Vagina (tissue), 2 donors: ENCODE measurements around the gene CYP27C1.

Source experiments
- POLR2AphosphoS5 ChIP-seq, 2 donors: sonication (generic); formaldehyde crosslinking; IDR thresholded peaks; one replicate each; pipeline ENCODE4 v1.9.0; 2017; ENCODE audit warnings: antibody characterized with exemption in 2 of 2, mild to moderate bottlenecking in 2 of 2, low read depth in 1 of 2; ENCODE audit not compliant: insufficient read depth in 1 of 2
- TF ChIP-seq, protein P1 (sequence below), 3 experiments: fragments of 450-650 bp in 2 of 3; fragments of 200-600 bp in 1 of 3; sonication (generic) in 1 of 3; IDR thresholded peaks; one replicate each; pipeline ENCODE4 v1.5.1; 2017 to 2019; ENCODE audit warnings: antibody characterized with exemption in 3 of 3, mild to moderate bottlenecking in 2 of 3, moderate library complexity in 2 of 3

DNA sequence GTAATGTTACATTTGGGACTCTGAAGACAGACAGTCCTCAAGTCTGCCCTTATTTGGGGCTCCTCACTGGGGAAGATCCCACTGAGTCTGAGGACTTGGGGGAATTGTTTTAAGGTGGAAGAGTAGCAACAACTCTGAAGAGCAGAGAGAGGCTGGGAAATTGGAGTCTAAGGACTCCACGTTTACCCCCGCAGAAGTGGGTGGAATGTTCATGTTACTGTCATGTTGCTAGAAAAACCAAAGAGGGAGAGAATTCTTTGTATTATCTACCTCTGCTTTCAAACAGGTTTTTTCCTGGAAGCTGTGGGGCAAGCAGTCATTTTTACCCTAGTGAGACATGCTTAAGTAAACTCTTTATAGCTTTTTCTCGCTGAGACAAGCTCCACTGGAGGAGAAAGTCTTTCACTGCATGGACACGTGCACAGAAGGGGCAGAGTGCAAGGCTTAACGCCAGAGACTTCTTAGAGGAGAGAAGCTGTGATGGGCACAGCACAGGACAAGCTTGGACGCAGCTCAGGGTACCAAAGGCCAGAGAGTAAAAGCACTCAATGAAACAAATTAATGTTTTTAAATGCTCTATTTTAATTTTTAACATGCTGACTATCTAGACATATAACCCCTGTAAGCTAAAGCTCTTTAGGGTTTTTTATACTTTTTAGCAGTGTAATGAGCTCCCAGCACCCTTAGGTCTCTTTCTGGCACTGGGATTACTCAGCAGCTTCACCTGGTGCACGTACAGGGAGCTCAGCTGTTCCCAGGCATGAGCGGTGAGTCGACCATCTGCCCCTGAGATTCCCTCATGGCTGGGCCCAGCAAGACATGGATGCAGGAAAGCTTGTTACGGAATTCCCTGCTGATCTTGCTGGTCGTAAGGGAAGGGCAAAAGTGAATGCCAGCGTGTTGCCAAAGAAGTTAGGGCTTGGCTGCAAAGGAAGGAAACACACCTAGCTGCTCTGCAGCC is 58.6 kb downstream of the CYP27C1 start:
- TF ChIP-seq, protein P1, sequence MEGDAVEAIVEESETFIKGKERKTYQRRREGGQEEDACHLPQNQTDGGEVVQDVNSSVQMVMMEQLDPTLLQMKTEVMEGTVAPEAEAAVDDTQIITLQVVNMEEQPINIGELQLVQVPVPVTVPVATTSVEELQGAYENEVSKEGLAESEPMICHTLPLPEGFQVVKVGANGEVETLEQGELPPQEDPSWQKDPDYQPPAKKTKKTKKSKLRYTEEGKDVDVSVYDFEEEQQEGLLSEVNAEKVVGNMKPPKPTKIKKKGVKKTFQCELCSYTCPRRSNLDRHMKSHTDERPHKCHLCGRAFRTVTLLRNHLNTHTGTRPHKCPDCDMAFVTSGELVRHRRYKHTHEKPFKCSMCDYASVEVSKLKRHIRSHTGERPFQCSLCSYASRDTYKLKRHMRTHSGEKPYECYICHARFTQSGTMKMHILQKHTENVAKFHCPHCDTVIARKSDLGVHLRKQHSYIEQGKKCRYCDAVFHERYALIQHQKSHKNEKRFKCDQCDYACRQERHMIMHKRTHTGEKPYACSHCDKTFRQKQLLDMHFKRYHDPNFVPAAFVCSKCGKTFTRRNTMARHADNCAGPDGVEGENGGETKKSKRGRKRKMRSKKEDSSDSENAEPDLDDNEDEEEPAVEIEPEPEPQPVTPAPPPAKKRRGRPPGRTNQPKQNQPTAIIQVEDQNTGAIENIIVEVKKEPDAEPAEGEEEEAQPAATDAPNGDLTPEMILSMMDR (IDR thresholded peaks at IDR 0.05): no peak
- TF ChIP-seq POLR2AphosphoS5 (IDR thresholded peaks at IDR 0.05; ENCODE audit: insufficient read depth in 1 of 2, low read depth in 1 of 2): no peak
